Measurements from ENCODE around the gene ZRANB2. TPM values are rescaled to one million over a fixed set of nuclear protein-coding genes. Genes with fewer than 3 reads are reported as not detected.

The ZRANB2 gene
- total and polyA plus RNA-seq, 2 experiments from 2014 or later: 29.3 to 76.7 TPM

- no peak overlapping the region for H3K9ac ChIP-seq
- H3K79me2 ChIP-seq (ENCODE audit: insufficient read depth): no peaks in the 10 kb centered on the region
- H3K27ac ChIP-seq: no peak overlapping the region
- no peaks in the 10 kb centered on the region for H3K9me3 ChIP-seq (ENCODE audit: low read depth)
- peak; percentile 31 for DNase-seq
- H4K20me1 ChIP-seq (ENCODE audit: insufficient read depth): no peaks in the 10 kb centered on the region
- in situ Hi-C loops (cut with MboI): loop anchor here (10.0 kb wide), 1 partner anchor 607 kb away; no protein-coding TSS in a partner anchor
- H3K9me2 ChIP-seq (ENCODE audit: insufficient read depth): no peaks in the 10 kb centered on the region
- 73 to 82% methylated on average over 2 of the region's 2 CpGs for WGBS, 2 experiments (ENCODE audit: low coverage in 1 of 2, low lambda C conversion rate in 2 of 2, missing lambda C conversion rate in 2 of 2)
- H3K36me3 ChIP-seq (ENCODE audit: low read depth): no peaks in the 10 kb centered on the region
- TF ChIP-seq EZH2phosphoT487 (IDR thresholded peaks at IDR 0.05; ENCODE audit: insufficient read depth, low read depth) (no peak), EZH2 (IDR thresholded peaks at IDR 0.05; ENCODE audit: insufficient read depth, poor library complexity, severe bottlenecking) (no peak)
- H3K4me2 ChIP-seq (ENCODE audit: unreplicated experiment): no peak overlapping the region
- H3K4me1 ChIP-seq (ENCODE audit: insufficient read depth): no peaks in the 10 kb centered on the region
- no peak overlapping the region for H3K4me3 ChIP-seq
- H3F3A ChIP-seq (ENCODE audit: insufficient read depth): peaks cover 3% of the 10 kb centered on the region; the same call in 1 of the 2 replicates
- H3K27me3 ChIP-seq (replicated peaks; ENCODE audit: insufficient read depth): 0 out of 2 replicates have a peak, but pooled peaks cover 3% of the 10 kb centered on the region
- H2AFZ ChIP-seq: no peak overlapping the region
These were observed 39.0 kb downstream of the ZRANB2 start for GRCh38 chr1:71041806-71042205.

- Histone ChIP-seq H3K4me3 (no peak overlapping the region), H3K9me3 (ENCODE audit: low read depth) (no peaks in the 10 kb centered on the region), H3K27ac (no peak overlapping the region), H3K36me3 (ENCODE audit: low read depth) (no peaks in the 10 kb centered on the region), H3K79me2 (ENCODE audit: insufficient read depth) (no peaks in the 10 kb centered on the region), H3K4me2 (ENCODE audit: unreplicated experiment) (no peak overlapping the region), H3K4me1 (ENCODE audit: insufficient read depth) (no peaks in the 10 kb centered on the region), H3K9me2 (ENCODE audit: insufficient read depth) (no peaks in the 10 kb centered on the region), H3K9ac (no peak overlapping the region), H3F3A (ENCODE audit: insufficient read depth) (peaks cover 3% of the 10 kb centered on the region; the same call in 1 of the 2 replicates), H3K27me3 (replicated peaks; ENCODE audit: insufficient read depth) (no peaks in the 10 kb centered on the region), H4K20me1 (ENCODE audit: insufficient read depth) (no peaks in the 10 kb centered on the region), H2AFZ (no peak overlapping the region)
- in situ Hi-C loops (cut with MboI): loop anchor here (10.0 kb wide), 1 partner anchor 605 kb away; no protein-coding TSS in a partner anchor
- peak; percentile 65 for DNase-seq
- TF ChIP-seq EZH2 (IDR thresholded peaks at IDR 0.05; ENCODE audit: insufficient read depth, poor library complexity, severe bottlenecking): no peak
- TF ChIP-seq EZH2phosphoT487 (IDR thresholded peaks at IDR 0.05; ENCODE audit: insufficient read depth, low read depth): no peak
These were observed 41.1 kb downstream of the ZRANB2 start for GRCh38 chr1:71039661-71040262.

GRCh38 chr1:71038942-71039341 is 41.9 kb downstream of the ZRANB2 start:
- Histone ChIP-seq H3F3A (ENCODE audit: insufficient read depth) (peaks cover 3% of the 10 kb centered on the region; the same call in 1 of the 2 replicates), H2AFZ (no peak overlapping the region), H3K4me3 (no peak overlapping the region), H3K27me3 (replicated peaks; ENCODE audit: insufficient read depth) (no peaks in the 10 kb centered on the region), H3K9me2 (ENCODE audit: insufficient read depth) (no peaks in the 10 kb centered on the region), H3K36me3 (ENCODE audit: low read depth) (no peaks in the 10 kb centered on the region), H3K9ac (no peak overlapping the region), H3K9me3 (ENCODE audit: low read depth) (no peaks in the 10 kb centered on the region), H3K4me1 (ENCODE audit: insufficient read depth) (no peaks in the 10 kb centered on the region), H3K27ac (no peak overlapping the region), H3K4me2 (ENCODE audit: unreplicated experiment) (no peak overlapping the region), H4K20me1 (ENCODE audit: insufficient read depth) (no peaks in the 10 kb centered on the region), H3K79me2 (ENCODE audit: insufficient read depth) (no peaks in the 10 kb centered on the region)
- 79 to 90% methylated on average over 2 of the region's 2 CpGs for WGBS, 2 experiments (ENCODE audit: low coverage in 1 of 2, low lambda C conversion rate in 2 of 2, missing lambda C conversion rate in 2 of 2)
- DNase-seq: no peak
- in situ Hi-C loops (cut with MboI): no loop called here
- no peak for TF ChIP-seq EZH2phosphoT487 (IDR thresholded peaks at IDR 0.05; ENCODE audit: insufficient read depth, low read depth)
- no peak for TF ChIP-seq EZH2 (IDR thresholded peaks at IDR 0.05; ENCODE audit: insufficient read depth, poor library complexity, severe bottlenecking)

GRCh38 chr1:71037829-71038620 is 42.8 kb downstream of the ZRANB2 start:
- no peak overlapping the region for H3K9ac ChIP-seq
- H3K79me2 ChIP-seq (ENCODE audit: insufficient read depth): no peaks in the 10 kb centered on the region
- 86 to 88% methylated on average over 2 of the region's 2 CpGs for WGBS, 2 experiments (ENCODE audit: low coverage in 1 of 2, low lambda C conversion rate in 2 of 2, missing lambda C conversion rate in 2 of 2)
- peaks cover 3% of the 10 kb centered on the region; the same call in 1 of the 2 replicates for H3F3A ChIP-seq (ENCODE audit: insufficient read depth)
- no peaks in the 10 kb centered on the region for H3K4me1 ChIP-seq (ENCODE audit: insufficient read depth)
- no peaks in the 10 kb centered on the region for H3K27me3 ChIP-seq (replicated peaks; ENCODE audit: insufficient read depth)
- no peaks in the 10 kb centered on the region for H3K9me2 ChIP-seq (ENCODE audit: insufficient read depth)
- no peaks in the 10 kb centered on the region for H3K36me3 ChIP-seq (ENCODE audit: low read depth)
- no peak overlapping the region for H3K4me2 ChIP-seq (ENCODE audit: unreplicated experiment)
- H3K4me3 ChIP-seq: no peak overlapping the region
- in situ Hi-C loops (cut with MboI): no loop called here
- TF ChIP-seq EZH2 (IDR thresholded peaks at IDR 0.05; ENCODE audit: insufficient read depth, poor library complexity, severe bottlenecking) (no peak), EZH2phosphoT487 (IDR thresholded peaks at IDR 0.05; ENCODE audit: insufficient read depth, low read depth) (no peak)
- H3K27ac ChIP-seq: no peak overlapping the region
- H2AFZ ChIP-seq: no peak overlapping the region
- no peaks in the 10 kb centered on the region for H3K9me3 ChIP-seq (ENCODE audit: low read depth)
- no peaks in the 10 kb centered on the region for H4K20me1 ChIP-seq (ENCODE audit: insufficient read depth)
- DNase-seq: no peak
